HG03159 (cell line): ENCODE data around the gene RRBP1.

Experiments
- ATAC-seq: cut with Tn5 transposase; IDR thresholded peaks from one replicate; pipeline ENCODE4 v1.9.1; 2021; ENCODE audit warnings: mild to moderate bottlenecking, moderate library complexity; ENCODE audit not compliant: unreplicated experiment

Gene RRBP1

DNA sequence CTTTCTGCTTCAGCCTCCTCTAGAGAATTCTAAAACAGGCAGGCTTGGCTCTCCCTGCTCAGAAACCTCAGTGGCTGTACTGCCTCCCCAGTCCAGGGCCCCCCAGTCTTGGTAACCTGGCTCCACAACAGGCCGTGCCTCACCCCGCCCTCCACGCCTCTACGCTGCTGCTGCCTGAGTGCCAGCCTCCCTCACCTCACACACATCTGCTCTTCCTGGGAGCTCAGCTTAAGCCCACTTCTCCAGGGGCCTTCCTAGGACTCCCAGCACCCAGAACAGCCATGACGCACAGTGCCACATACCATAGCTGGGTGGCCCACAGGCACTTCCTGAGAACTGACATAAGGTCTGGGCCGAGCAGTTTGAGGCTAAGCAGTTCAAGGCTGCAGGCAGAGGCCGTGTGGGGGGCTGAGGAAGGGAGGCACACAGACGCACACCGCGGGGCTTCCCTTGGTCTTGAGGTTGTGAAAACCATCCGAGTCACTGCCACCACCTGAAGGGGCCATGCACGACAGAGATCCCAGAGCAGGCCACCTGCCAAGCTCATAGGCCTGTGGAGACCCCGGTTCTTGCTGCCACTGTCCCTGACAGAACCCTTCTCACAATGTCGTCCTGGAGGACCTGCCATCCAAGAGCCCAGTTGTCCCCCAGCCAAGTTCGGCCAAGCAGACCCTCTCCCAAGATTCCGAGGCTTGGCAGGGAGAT, 69.6 kb downstream of the RRBP1 start:
- ATAC-seq = no peak

DNA sequence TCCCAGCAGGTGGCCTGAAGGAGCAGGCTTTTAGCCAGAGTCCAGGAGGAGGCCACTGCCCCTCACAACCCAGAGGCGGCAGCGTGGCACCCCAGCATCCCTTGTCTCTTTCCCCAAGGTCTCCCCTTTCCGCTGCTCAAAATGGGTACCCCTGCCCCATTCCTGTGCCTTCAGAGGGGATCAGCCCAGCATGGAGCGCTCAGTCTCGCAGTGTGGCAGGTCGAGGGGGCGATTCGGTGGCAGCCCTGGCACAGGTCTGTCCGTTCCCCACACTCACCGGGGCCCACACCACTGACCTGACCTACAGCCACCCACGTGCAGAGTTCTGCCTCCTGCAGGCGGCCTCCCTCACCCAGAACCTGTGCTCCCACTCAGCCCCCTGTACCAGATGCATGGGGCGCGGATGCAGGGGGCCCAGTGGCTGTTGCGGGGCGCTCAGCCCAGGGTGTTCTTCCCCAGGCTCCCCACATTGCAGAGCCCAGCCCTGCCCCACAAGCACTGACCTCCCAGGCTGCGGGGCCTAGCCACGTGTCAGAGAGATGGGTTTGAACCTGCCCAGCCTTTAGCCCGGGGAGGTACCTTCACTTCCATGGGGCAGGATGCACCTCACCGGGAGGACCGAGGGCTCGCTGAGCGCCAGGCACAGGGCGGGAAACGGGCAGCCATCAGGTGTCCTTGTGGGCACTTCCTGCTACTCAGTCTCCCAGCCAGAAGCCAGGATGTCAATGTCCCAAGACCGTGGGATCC, 70.3 kb downstream of the RRBP1 start:
- ATAC-seq = no peak

DNA sequence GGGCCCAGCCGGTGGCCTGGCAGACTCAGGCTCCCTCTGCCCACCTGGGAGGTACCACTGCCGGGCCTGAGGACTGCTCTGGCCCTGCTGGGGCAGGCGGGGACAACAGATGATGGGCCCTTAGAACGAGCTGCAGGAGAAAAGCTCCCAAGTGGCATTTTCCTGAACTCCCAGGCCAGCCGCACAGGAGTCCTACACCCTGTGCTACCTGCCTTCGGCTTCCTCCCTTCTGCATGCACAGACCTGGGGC, 70.8 kb downstream of the RRBP1 start:
- no peak for ATAC-seq

DNA sequence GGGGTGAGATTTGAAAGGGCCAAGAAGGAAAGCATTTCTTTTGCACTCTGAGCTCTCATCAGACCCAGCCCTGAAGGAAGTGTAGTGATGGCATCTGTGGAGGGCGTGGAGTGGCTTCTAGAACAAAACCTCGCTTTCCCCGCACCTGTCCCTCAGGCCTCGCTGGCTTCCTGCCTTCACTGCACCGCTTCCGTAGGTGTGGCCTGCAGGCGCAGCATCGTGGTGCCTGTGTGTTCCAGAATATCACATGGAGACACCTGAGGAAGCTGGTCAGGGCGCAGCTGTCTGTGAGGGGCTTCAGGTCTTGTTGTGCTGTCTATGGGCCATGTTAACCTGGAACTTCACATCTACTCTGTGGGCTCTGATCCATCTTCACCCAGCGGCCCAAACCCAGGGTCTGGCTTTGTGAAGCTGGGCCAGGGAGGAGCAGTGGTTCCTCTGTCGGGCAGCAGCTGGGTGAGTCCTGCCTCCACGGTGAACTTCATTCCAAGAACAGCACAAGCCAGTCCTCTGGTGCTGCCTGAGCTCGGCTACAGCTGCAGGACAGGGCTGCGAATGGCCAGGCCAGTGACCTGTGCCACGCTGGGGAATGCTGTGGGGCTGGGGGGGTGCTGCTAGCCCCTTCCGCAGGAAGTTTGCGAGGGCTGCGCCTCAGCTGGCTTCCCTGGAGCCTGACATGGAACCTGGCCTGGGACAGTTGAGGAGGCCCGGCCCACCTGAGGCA, 71.3 kb downstream of the RRBP1 start:
- ATAC-seq = no peak

DNA sequence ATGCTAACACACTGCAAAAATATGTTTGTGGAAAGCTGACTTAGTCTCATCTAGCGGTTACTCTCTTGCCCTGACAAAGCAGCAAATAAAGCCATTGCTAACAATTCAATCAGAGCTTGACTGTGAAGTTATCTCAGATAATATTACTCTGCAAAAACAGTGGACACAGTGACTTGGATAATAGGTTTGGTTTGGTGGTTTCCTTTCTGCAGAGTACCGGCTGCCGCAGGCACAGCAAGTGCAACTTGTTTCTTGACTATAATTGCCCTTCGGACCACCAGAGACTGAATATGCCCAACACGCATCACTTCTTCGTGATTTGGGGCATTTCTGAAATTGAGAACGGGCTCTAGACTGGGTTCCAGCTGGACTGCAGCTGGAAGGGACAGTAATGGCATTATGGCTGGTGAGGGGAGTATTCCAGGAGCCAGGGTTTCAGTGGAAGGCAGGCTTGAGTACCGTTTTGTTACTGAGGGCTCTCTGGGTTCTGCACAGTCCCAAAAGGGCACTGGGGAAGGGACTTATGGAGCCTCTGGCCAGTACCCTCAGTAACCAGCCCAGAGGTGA, 72.1 kb downstream of the RRBP1 start:
- no peak for ATAC-seq

DNA sequence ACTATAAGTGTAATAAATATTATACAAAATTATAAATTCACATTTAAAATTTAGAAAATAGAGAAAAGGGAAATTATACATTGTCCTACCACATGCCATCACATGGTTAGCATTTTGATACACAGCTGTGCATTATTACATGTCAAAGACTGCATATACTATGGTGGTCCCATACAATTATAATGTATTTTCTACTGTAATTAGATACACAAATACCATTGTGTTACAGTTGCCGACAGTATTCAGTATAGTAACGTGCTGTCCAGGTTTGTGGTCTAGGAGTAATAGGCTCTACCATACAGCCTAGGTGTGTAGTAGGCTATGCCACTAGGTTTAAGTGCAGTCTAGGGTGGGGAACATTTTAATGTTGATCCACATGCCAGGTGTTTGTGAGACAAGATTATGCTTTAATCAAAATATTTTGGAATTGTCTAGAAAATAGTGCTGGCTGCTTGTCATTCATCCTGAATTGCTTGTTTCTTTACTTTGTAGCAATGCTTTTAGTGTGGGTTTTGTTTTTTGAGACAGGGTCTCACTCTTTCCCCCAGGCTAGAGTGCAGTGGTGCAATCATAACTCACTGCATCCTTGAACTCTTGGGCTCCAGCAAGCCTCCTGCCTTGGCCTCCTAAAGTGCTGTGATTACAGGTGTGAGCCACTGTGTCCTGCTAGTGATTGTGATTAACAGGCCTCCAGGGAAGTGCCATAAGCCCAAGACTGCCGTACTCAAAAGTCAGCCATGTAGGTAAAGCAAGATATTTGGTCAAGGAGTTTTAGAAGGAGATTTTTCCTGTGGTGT, 73.1 kb downstream of the RRBP1 start:
- no peak for ATAC-seq

DNA sequence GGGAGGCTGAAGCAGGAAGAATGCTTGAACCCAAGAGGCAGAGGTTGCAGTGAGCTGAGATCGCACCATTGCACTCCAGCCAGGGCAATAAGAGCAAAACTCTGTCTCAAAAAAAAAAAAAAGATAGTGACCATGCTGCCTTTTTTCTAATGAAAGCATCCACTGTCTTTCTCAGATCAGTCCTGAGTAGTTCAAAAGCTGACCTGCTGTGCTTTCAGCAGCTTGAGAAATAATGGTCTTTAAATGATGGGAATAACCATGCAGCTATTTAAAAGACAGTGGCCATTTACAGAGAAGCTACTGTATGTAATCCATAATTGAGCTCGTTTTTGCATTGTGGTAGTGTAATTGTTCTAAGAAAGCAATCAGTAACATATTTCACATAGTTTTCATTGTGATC, 76.0 kb downstream of the RRBP1 start:
- no peak for ATAC-seq

DNA sequence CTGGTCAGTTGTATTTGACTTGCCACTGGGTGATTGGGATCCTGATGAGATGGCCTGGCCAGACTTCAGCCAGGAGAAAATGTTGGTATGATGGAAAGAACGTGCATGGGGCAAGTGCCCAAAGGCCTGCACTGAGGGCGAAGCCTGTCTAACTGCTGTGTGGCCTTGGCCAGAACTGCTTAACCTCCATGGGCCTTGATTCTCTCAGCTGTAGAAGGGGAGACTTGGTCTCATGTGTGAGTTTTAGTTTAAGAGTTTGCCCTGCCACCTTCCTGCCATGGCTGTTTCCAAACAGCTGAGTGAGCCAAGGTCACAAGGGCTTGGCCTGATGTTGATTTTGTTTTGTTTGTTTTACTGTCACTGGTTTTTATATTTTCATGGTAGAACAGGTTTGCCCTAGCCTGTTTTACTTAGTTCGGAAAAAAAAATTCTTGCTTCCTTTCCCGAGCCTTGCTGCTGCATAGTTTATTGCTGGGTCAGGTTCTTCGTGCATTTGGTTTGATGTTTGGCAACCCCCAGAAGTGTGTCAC, 76.8 kb downstream of the RRBP1 start:
- no peak for ATAC-seq

DNA sequence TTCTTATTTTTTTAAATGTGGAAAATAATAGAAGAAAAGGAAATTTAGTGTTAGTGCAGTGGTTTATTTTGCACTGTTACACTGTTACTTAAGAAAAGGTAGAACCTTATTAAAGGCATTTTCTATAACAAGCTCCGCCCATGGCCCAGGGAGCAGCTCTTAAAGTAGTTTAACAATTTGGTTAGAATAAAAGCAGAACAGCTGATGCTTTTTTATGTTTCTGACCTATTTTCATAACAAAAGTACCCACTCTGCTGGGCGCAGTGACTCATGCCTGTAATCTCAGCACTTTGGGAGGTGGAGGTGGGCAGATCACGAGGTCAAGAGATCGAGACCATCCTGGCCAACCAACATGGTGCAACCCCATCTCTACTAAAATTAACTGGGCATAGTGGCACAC, 79.5 kb downstream of the RRBP1 start:
- no peak for ATAC-seq

DNA sequence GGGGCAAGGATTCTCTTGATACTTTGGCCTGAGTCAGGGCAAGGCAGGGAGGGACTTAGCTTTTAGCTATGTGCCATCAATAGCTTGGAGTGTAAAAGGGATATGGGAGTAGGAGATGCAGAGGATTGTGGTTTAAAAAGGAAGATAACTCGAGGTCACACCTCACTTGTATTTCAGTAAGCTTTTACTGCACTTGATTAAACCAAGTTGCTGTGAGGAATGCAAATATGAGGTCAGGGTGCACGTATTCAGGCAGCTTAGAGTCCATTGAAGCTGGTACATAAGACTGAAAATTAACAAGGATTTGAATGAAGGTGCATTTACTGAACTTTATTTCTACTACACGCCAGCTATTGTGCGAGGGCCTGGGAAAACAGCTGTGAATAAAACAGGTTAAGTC, 80.1 kb downstream of the RRBP1 start:
- ATAC-seq = no peak

DNA sequence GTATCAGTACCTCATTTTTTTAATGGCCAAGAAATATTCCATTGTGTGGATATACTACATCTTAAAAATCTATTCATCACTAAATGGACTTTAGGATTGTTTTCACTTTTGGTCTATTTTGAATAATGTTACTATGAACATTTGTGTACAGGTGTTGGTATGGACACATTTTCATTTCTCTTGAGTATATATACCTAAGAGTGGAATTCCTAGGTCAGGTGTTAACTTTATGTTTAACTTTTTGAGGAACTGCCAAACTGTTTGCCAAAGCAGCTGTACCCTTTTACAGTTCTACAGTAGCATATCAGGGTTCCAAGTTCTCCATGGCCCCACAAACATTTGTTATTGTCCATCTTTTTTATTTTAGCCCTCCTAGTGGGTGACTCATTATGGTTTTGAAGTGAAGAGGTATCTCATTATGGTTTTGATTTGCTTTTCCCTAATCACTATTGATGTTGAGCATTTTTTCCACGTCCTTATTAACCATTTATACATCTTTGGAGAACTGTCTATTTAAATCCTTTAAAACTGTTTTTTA, 84.0 kb downstream of the RRBP1 start:
- no peak for ATAC-seq

DNA sequence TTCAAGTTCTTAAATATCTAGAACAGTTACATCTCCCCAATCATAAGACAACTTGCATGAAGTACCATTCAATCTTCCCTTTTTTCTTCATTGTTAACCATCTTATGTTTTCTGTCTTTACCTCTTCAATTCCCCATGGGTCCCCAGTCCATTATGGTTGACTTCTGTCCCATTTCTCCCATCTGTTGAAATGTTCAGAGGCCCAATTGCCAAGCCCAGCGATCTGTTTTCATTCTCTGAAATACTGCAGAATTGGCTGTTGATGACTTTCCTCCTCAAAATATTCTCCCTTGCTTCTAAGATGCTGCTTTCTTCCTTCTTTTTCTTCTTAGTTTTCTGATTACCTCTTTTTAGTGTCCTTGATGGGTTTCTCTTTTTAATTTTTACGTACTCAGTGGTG, 86.2 kb downstream of the RRBP1 start:
- no peak for ATAC-seq

DNA sequence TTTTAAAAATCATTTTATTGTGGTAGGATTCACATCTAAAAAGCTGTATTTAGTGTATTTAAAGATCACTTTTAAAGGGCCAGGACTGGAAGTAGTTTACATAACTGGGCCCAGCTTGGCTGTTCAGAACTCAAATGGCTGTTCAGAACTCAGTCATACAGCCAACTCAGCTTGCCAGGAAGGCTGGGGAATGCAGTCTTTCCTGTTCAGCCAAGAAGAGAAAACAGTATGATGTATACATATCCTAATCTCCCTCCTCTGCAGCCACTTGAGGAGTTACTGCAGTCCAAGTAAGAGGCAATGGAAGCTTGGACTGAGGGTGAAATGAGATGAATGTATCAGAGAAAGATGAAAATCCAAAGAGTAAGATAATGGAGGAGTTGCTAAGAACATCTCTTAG, 87.6 kb downstream of the RRBP1 start:
- no peak for ATAC-seq

DNA sequence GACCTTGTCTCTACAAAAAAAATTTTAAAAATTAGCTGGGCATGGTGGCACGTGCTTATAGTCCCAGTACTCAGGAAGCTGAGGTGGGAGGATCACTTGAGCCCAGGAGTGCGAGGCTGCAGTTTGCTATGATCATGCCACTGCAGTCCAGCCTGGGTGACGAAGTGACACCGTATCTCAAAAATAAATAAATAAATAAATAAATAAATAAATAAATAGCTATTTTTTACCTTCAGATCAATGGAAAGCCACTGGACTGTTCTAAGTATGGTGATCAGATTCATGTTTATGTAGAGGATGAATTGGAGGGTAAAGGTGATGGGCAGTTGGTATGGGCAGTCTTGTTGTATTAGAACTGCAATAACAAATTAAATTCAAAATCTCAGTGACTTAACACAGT, 88.1 kb downstream of the RRBP1 start:
- ATAC-seq = no peak

DNA sequence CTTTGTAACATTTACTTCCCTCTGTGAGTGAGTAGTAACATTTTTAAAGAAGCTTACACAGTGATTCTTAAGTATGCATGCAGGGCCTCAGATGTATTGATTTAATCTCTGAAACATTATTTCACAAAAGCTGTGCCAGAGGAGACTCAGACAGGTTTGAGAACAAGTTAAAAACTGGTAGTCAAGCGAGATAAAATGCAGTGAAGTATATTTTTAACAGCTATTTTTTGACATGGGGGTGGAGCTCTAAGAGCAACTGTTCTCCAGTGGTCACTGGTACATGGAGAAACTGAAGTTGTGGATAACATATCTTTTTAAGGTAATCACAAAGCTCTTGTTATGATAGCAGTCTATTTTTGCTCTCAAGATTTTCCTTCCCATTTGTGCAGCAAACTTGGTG, 91.8 kb downstream of the RRBP1 start:
- ATAC-seq = no peak

DNA sequence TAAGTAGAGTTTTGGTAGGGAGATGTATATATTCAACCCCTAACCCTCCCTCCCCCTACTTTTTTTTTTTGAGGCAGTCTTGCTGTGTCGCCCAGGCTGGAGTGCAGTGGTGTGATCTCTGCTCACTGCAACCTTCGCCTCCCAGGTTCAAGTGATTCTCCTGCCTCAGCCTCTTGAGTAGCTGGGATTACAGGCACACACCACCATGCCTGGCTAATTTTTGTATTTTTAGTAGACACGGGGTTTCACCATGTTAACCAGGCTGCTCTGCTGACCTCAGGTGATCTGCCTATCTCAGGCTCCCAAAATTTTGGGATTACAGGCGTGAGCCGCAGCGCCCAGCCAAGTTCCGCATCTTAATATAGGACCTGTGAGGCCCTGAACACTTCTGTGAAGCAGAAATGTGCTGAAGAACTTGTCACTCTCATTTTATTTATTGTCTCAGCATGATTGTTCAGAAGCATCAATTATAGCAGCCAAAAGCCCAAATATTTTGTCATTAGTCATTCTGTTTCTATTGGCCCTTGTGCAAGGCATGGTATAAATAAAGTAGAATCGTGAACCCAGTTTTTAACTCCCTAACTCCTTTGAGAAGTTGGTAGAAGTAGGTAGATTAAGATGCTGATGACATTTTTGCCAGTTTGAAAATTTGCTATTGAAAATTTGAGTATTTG, 92.7 kb downstream of the RRBP1 start:
- ATAC-seq = no peak

DNA sequence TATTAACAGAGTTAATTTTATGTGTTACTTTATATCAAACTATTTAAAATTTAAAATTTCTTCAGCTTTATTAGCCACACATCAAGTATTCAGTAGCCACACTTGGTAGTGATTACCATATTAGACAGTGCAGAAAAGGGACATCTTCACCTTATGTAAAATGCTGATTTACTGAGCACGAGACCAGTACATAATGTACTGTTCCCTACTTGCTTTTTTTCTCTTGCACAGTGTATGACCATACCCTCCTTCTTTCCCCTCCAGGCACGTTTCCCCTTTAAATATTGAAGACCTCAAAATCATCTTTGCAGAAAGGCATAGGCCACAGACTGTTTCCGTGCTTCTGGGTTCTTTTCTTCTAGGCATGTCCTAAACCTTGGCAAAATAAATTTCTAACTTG, 94.2 kb downstream of the RRBP1 start:
- no peak for ATAC-seq

DNA sequence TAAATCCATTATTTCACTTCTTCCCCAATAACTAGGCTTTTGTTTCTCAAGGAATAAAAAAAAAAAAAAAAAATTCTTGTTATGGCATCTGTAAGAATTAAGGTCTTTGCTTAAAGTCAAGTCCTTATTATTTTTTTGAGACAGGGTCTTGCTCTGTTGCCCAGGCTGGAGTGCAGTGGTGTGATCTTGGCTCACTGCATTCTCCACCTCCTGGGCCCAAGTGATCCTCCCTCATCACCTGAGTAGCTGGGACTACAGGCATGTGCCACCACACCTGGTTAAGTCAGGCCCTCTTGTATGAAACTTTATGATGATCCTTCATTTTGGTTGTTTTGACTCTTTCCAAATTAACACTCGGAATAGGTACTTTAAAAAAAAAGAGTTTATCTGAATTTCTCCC, 94.9 kb downstream of the RRBP1 start:
- no peak for ATAC-seq

DNA sequence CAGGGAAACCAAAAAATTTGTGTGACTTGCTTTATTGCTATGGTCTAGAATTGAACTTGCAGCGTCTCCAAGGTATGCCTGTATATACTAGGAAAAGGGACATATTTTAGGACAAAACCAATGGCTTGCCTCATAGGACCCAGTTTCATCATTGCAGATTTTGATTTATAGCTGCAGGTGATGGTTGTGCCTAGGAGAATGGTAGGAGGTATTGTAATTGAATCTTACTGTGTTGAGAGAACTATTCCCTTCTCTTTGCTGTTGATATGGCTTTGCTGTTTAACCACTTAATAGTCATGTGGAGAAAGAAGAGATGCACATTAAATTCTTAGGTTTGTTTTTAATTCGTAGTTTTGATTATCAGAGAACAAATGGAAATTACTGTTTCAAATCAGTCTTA, 95.8 kb downstream of the RRBP1 start:
- ATAC-seq = no peak

DNA sequence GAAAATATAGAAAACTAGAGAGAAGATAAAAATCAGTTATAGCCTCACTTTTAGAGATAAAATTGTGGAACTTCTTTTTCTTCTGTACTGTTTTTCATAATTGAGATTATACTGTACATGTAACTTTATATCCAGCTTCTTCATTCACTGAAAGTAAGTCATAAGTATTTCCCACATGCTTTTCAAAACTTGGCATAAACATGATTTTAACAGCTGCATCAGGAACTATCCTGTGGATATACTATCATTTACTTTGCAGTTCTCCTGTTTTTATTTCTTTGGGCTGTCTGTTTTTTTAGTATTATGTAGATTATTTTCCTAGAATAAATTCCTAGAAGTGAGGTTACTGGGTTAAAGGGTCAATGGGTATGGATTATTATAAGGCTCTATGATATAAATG, 97.4 kb downstream of the RRBP1 start:
- no peak for ATAC-seq
